ENCODE results near the gene DISC1.

The DISC1 gene

GRCh38 chr1:232009741-232010140, 383.2 kb downstream of the DISC1 start:
- no peak for DNase-seq (ENCODE audit: low spot score)

GRCh38 chr1:232011961-232012360, 385.4 kb downstream of the DISC1 start:
- no peak for DNase-seq (ENCODE audit: low spot score)
- TF ChIP-seq CTCF (IDR thresholded peaks at IDR 0.05; ENCODE audit: extremely low read depth, missing control alignments), result no peak

More at GRCh38 chr1:232009741-232010140, 383.2 kb downstream of the DISC1 start:
- TF ChIP-seq CTCF (IDR thresholded peaks at IDR 0.05; ENCODE audit: extremely low read depth, missing control alignments), result no peak

- no peak for TF ChIP-seq CTCF (IDR thresholded peaks at IDR 0.05; ENCODE audit: extremely low read depth, missing control alignments)
- no peak for DNase-seq (ENCODE audit: low spot score)
Observed at GRCh38 chr1:232012773-232013386, 386.3 kb downstream of the DISC1 start.

- no peak for DNase-seq (ENCODE audit: low spot score)
- no peak for TF ChIP-seq CTCF (IDR thresholded peaks at IDR 0.05; ENCODE audit: extremely low read depth, missing control alignments)
Observed at GRCh38 chr1:232014941-232015340, 388.4 kb downstream of the DISC1 start.

GRCh38 chr1:232016616-232017015, 390.0 kb downstream of the DISC1 start:
- no peak for TF ChIP-seq CTCF (IDR thresholded peaks at IDR 0.05; ENCODE audit: extremely low read depth, missing control alignments)
- DNase-seq (ENCODE audit: low spot score), result no peak

- DNase-seq (ENCODE audit: low spot score), result no peak
- TF ChIP-seq CTCF (IDR thresholded peaks at IDR 0.05; ENCODE audit: extremely low read depth, missing control alignments), result no peak
Observed at GRCh38 chr1:232017057-232017456, 390.5 kb downstream of the DISC1 start.

- TF ChIP-seq CTCF (IDR thresholded peaks at IDR 0.05; ENCODE audit: extremely low read depth, missing control alignments), result no peak
- no peak for DNase-seq (ENCODE audit: low spot score)
Observed at GRCh38 chr1:232017759-232018158, 391.2 kb downstream of the DISC1 start.

Data from GM20000 (cell line).